ENCODE data around the gene KDR.

- TF ChIP-seq, protein P1, sequence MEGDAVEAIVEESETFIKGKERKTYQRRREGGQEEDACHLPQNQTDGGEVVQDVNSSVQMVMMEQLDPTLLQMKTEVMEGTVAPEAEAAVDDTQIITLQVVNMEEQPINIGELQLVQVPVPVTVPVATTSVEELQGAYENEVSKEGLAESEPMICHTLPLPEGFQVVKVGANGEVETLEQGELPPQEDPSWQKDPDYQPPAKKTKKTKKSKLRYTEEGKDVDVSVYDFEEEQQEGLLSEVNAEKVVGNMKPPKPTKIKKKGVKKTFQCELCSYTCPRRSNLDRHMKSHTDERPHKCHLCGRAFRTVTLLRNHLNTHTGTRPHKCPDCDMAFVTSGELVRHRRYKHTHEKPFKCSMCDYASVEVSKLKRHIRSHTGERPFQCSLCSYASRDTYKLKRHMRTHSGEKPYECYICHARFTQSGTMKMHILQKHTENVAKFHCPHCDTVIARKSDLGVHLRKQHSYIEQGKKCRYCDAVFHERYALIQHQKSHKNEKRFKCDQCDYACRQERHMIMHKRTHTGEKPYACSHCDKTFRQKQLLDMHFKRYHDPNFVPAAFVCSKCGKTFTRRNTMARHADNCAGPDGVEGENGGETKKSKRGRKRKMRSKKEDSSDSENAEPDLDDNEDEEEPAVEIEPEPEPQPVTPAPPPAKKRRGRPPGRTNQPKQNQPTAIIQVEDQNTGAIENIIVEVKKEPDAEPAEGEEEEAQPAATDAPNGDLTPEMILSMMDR (IDR thresholded peaks at IDR 0.05), result no peak
- no peak for TF ChIP-seq POLR2AphosphoS5 (IDR thresholded peaks at IDR 0.05)
Observed at GRCh38 chr4:55122235-55122634, 3.2 kb downstream of the KDR start.

Data from transverse colon (tissue), 4 donors.